Ammon's horn (tissue), 1 donor: ENCODE results near the gene RPRD1B.
A peak's percentile ranks its signal among the peaks of the same experiment; 100 is the strongest.

Experiments used
- DNase-seq: peaks from one replicate; pipeline ENCODE4 v3.0.0-alpha.2; 2016; ENCODE audit warnings: low spot score

RPRD1B gene

GRCh38 chr20:38123021-38123587, 89.6 kb downstream of the RPRD1B start:
- DNase-seq = no peak

GRCh38 chr20:38125157-38126056, 91.9 kb downstream of the RPRD1B start:
- no peak for DNase-seq

- DNase-seq = no peak
Observed at GRCh38 chr20:38126146-38126921, 92.8 kb downstream of the RPRD1B start.

- DNase-seq = peak; percentile 27
Observed at GRCh38 chr20:38126932-38127621, 93.5 kb downstream of the RPRD1B start.

GRCh38 chr20:38127920-38128528, 94.5 kb downstream of the RPRD1B start:
- no peak for DNase-seq

GRCh38 chr20:38128691-38129090, 95.1 kb downstream of the RPRD1B start:
- DNase-seq = no peak

- DNase-seq = no peak
Observed at GRCh38 chr20:38129248-38129865, 95.8 kb downstream of the RPRD1B start.

- no peak for DNase-seq
Observed at GRCh38 chr20:38129893-38130609, 96.5 kb downstream of the RPRD1B start.

- no peak for DNase-seq
Observed at GRCh38 chr20:38130687-38131587, 97.4 kb downstream of the RPRD1B start.

- DNase-seq = no peak
Observed at GRCh38 chr20:38131588-38132121, 98.1 kb downstream of the RPRD1B start.

GRCh38 chr20:38132156-38132909, 98.8 kb downstream of the RPRD1B start:
- no peak for DNase-seq

- no peak for DNase-seq
Observed at GRCh38 chr20:38132910-38133501, 99.5 kb downstream of the RPRD1B start.

GRCh38 chr20:38133680-38134426, 100.3 kb downstream of the RPRD1B start:
- DNase-seq = no peak

- DNase-seq = no peak
Observed at GRCh38 chr20:38134427-38135270, 101.1 kb downstream of the RPRD1B start.

GRCh38 chr20:38135271-38135650, 101.7 kb downstream of the RPRD1B start:
- DNase-seq = no peak

- no peak for DNase-seq
Observed at GRCh38 chr20:38135651-38136420, 102.3 kb downstream of the RPRD1B start.
